Measurements from ENCODE around the gene TRIM49B. TPM values are rescaled to one million over a fixed set of nuclear protein-coding genes. Genes with fewer than 3 reads are reported as not detected.
"Not testable (repeated sequence)": the region's sequence is repeated elsewhere in the genome, so short reads cannot be mapped to it uniquely, and the experiment has no call there.

TRIM49B gene, protein sequence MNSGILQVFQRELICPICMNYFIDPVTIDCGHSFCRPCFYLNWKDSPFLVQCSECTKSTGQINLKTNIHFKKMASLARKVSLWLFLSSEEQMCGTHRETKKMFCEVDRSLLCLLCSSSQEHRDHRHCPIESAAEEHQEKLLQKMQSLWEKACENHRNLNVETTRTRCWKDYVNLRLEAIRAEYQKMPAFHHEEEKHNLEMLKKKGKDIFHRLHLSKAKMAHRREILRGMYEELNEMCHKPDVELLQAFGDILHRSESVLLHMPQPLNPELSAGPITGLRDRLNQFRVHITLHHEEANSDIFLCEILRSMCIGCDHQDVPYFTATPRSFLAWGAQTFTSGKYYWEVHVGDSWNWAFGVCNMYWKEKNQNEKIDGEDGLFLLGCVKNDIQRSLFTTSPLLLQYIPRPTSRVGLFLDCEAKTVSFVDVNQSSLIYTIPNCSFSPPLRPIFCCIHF
- not detected for polyA plus RNA-seq (2012; ENCODE audit: missing spikeins)

DNA sequence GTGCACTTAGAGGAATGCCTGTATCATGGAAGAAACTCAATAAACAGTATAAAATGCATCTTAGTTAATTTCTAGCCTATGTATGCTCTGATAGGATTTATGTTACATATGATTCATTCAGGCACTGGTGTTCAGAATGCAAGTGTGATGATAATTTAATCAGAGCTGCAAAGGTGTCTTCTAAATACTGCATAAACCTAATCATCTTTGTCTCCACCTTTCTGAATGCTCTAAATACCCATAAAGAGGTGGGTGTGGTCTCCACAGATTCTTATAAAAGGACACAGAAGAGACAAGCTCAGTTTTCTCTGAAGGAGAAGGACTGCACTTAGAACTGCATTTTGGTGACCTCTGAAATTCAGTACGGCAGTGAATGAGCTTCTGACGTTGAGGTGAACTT, at the start of gene TRIM49B:
Gene TRIM49B (plus strand): TSS at position 301 of the 400 bp plus-strand sequence. CDS start 2,777 bp downstream, outside the sequence.
- not testable (repeated sequence) for DNase-seq (ENCODE audit: insufficient read length); FAIRE-seq

DNA sequence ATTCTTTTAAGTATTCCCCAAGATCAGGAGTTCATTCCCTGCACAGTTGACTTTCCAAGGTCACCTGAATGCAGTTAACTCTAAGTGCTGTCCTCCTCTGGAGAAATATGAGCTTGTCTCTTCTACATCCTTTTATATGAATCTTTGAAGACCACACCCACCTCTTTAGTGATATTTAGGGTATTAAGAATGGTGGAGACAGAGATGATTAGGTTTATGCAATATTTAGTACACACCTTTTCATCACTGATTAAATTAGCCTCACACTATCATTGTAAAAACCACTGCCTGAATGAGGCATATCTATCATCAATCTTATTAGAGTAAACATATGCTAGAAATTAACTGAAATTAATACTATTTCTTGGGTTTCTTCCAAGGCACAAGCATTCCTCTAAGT, 44.8 kb upstream of the TRIM49B start, which contains the start of gene TRIM51G:
Gene TRIM51G (minus strand): TSS at position 101 of the 400 bp plus-strand sequence. CDS start 2,190 bp downstream, outside the sequence.
- FAIRE-seq; DNase-seq (ENCODE audit: insufficient read length): not testable (repeated sequence)

DNA sequence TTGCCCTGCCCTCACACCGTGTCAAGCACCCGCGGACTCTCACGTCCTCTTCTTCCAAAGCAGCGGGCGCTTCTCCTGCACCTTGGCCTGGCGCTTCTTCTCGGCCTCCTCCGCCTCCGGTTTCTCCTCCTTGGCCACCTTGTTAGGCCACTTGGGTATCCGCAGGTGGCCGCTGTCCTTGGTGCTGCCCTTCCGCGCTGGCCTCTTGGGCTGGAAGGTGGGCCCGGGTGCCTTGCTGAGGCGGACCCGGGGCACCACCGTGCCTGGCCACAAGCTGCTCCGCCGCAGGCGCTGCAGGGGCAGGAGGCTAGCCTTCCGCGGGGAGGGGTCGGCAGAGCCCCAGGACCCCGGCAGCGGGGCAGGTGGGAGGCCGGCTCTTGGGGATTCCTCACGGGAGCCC, 19.6 kb downstream of the TRIM49B start:
- DNase-seq (ENCODE audit: insufficient read length) = not testable (repeated sequence)

DNA sequence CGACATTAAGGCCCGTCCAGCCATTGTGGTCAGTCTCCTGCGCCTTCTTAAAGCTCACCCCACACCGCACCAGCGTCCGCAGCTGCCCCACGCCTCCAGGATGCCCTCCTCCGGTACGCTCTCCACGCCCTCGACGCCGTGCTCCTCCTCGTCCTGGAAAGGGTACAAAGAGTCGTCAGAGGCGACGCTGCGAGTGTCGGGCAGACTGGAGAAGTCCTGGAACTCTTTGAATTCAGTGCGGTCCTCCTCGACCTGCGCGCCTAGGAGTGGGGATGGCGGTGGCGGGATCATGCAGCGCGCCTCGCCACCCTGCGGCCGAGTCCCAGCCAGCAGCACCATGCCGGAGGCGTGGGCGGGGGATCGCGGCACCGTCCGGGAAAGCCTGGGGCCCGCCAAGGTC, 21.2 kb downstream of the TRIM49B start:
- not testable (repeated sequence) for DNase-seq (ENCODE audit: insufficient read length); FAIRE-seq

More for the DNA sequence above, 19.6 kb downstream of the TRIM49B start:
- FAIRE-seq = not testable (repeated sequence)

DNA sequence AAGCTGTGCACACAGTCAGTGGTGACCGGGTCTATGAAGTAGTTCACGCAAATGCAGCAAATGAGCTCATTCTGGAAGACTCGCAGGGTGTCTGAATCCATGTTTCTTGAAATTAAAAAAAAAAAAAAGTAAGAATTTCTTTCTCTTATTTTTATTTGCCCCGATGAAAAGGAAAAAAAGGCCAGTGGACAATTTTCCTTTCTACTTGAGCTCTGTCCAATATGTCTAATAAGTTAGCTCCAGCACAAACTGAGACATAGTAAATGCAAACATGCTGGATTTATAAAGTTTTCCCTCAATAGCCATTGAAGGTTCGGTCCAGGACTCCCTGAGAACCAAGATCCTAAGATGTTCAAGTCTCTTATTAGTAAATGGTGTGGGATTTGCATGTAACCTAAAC, 30.4 kb downstream of the TRIM49B start, which contains the start of gene TRIM64C:
Gene TRIM64C (minus strand): TSS at position 101 of the 400 bp plus-strand sequence. CDS start 0 bp downstream, at position 101.
- FAIRE-seq; DNase-seq (ENCODE audit: insufficient read length): not testable (repeated sequence)

DNA sequence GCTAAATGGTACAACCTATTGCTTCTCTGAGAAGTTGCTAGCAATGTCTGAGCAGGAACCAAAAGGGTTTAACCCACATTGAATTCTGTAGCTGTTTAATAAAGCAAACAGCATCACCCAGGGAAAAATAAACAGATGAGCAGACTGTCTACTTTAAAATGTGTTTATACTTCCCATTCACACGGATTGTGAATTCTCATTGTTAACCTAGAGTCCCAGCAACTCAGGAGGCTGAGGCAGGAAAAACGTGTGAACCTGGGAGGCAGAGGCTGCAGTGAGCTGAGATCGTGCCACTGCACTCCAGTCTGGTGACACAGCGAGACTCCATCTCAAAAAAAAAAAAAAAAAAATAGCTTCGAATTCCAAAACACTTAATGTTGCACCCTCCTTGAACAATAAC, 41.3 kb downstream of the TRIM49B start:
- FAIRE-seq = not testable (repeated sequence)

More for the DNA sequence above, 41.3 kb downstream of the TRIM49B start:
- DNase-seq (ENCODE audit: insufficient read length) = not testable (repeated sequence)

All from GM12892 (cell line).